Placental pericyte (primary cell): ENCODE results near the gene ZNF281. TPM values are rescaled to one million over a fixed set of nuclear protein-coding genes. Genes with fewer than 3 reads are reported as not detected.

Source experiments
- total RNA-seq: library from RNA; depleted of rRNA; stranded (reverse); fragments of >200 nt; gene quantifications from 2 replicates; pipeline ENCODE4 v1.2.3, GENCODE V29; 2012

Gene ZNF281, protein sequence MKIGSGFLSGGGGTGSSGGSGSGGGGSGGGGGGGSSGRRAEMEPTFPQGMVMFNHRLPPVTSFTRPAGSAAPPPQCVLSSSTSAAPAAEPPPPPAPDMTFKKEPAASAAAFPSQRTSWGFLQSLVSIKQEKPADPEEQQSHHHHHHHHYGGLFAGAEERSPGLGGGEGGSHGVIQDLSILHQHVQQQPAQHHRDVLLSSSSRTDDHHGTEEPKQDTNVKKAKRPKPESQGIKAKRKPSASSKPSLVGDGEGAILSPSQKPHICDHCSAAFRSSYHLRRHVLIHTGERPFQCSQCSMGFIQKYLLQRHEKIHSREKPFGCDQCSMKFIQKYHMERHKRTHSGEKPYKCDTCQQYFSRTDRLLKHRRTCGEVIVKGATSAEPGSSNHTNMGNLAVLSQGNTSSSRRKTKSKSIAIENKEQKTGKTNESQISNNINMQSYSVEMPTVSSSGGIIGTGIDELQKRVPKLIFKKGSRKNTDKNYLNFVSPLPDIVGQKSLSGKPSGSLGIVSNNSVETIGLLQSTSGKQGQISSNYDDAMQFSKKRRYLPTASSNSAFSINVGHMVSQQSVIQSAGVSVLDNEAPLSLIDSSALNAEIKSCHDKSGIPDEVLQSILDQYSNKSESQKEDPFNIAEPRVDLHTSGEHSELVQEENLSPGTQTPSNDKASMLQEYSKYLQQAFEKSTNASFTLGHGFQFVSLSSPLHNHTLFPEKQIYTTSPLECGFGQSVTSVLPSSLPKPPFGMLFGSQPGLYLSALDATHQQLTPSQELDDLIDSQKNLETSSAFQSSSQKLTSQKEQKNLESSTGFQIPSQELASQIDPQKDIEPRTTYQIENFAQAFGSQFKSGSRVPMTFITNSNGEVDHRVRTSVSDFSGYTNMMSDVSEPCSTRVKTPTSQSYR
- total RNA-seq, result 35.7 and 51.0 TPM in 2 replicates

DNA sequence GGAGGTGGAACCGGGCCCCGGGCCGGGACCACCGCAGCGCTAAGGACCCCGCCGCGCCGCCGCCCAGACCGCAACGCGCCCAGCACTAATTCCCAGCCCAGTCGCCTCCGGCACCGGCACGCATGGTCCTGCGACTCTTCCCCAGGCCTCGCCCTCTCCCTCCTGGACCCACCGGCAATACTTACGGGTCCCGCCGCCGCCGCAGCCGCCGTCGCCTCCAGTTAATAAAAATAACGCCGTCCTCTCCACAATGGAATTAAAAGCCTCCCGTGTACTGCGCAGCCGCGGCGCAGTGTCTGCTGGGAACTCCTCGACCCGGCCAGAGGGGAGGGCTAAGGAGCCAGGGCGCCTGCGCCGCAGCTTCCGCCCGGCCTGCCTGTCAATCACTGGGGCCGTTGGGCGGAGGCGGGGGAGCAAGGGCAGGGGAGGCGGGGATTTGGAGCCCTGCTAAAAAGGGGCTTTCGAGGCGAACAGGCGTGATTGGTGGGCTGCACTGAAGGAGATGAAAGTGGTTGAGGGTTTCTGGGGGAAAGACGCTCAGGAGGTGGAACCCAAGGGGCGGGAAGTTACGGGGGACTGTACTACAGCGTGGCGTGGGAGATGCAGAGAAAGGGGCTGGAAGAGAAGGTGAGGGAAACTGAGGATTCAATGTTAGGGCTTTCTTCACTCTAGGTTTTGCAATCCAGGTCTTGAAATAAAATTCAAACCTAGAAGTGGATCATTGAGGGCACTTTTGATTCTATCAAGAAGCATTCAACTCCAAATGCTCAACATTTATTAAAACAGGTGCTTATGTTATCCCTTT lies at the start of gene ZNF281:
Gene ZNF281 (minus strand): TSS at position 276 of the 805 bp plus-strand sequence. CDS start 331 bp downstream, outside the sequence.

Other genes with a start within 250 kb of the ZNF281 start
- gene KIF14, start 210.7 kb upstream of the ZNF281 start, total RNA-seq, result 1.1 and 28.3 TPM in 2 replicates